ENCODE results near the gene RASSF6.

Gene RASSF6

DNA sequence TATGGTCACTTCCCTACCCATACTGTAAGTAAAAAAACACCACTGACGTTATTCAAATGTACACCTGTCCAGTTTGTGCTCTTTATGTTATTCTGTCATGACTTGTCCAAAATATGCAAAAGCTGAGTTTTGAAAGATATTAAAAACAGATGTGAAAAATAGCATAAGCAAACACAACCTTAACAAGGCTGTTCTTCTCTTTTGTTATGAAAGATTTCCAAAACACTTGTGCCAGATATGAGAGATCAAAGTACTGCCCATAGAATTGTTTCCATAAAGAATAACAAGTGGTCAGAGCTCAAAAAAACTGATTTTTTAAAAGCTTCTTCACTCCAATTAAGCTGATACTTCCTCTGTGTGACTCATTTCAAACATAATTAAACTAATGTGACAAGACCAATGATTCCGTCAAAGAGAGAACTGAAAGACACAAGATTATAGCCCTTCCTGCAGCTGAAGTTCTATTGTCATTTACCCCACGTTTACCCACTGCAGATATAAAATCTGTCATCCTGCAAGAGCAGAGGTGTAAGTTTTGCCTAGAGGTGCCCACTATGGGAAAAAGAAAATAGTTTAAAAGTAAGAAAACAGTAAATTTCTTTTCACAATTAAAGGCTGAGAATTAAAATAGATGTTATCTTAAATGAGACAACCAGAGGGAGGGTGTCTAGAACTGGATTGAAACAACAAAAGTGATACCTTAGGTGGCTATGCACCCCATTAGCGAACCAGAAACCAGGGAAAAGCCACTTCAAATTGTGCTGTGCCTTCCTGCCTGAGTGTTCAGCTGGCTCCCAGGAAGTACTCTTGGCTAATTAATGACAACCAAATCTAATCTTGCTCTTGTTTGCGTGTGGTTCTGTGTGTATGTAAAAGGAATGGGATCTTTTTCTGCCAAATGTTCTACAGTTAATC lies 30.1 kb downstream of the RASSF6 start:
- TF ChIP-seq ZFX (IDR thresholded peaks at IDR 0.05), result no peak
- TF ChIP-seq, protein P1, sequence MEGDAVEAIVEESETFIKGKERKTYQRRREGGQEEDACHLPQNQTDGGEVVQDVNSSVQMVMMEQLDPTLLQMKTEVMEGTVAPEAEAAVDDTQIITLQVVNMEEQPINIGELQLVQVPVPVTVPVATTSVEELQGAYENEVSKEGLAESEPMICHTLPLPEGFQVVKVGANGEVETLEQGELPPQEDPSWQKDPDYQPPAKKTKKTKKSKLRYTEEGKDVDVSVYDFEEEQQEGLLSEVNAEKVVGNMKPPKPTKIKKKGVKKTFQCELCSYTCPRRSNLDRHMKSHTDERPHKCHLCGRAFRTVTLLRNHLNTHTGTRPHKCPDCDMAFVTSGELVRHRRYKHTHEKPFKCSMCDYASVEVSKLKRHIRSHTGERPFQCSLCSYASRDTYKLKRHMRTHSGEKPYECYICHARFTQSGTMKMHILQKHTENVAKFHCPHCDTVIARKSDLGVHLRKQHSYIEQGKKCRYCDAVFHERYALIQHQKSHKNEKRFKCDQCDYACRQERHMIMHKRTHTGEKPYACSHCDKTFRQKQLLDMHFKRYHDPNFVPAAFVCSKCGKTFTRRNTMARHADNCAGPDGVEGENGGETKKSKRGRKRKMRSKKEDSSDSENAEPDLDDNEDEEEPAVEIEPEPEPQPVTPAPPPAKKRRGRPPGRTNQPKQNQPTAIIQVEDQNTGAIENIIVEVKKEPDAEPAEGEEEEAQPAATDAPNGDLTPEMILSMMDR (conservative IDR thresholded peaks at IDR 0.05), result no peak
- no peak overlapping the region for H3K27ac ChIP-seq

DNA sequence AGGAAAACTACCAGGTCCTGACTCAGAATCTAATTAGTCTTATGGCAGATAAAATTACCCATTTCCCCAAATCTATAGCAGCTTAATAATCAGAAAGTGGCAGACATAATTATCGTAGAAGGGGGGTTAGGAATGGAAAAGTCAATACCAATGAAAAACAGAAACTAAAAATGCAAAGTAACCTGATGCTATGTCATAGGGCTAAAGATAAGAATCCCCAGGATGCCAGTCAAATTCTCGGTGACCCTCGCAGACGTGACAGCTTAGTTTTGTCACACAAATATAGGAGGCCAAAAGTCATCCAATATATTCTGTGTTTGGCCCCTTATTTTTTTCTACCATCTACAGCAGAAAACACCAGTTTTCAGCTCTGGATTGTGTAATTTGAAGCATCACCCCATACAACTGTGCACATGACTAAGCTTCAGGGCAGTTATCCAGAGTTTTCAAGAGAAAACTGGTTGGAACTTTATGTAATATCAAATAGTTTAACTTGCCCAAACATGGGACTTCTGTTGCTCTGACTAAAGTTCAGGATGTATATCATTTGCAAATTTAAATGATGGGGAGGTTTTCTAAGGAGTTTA lies 30.9 kb downstream of the RASSF6 start:
- H3K27ac ChIP-seq, result no peak overlapping the region
- TF ChIP-seq, protein P1 (conservative IDR thresholded peaks at IDR 0.05), result no peak
- TF ChIP-seq ZFX (IDR thresholded peaks at IDR 0.05), result no peak

DNA sequence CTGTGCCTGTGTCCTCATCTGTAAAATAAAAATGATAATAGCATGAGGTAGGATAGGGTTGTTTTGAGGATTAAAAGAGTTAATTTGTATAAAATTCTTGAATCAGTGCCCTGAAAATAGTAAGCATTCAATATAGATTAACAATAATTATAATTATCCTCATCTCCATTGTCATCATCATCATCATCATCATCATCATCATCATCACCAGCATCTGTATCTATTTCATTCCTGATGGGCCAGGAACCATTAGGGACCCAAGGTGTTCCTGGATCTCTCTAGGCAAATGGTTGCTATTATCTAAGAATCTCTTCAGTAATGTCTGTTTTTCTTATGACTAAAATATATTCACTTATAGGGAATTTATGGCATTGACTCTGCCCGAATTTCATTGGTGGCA lies 31.6 kb downstream of the RASSF6 start:
- TF ChIP-seq, protein P1 (conservative IDR thresholded peaks at IDR 0.05), result no peak
- TF ChIP-seq ZFX (IDR thresholded peaks at IDR 0.05), result no peak
- H3K27ac ChIP-seq, result no peak overlapping the region

DNA sequence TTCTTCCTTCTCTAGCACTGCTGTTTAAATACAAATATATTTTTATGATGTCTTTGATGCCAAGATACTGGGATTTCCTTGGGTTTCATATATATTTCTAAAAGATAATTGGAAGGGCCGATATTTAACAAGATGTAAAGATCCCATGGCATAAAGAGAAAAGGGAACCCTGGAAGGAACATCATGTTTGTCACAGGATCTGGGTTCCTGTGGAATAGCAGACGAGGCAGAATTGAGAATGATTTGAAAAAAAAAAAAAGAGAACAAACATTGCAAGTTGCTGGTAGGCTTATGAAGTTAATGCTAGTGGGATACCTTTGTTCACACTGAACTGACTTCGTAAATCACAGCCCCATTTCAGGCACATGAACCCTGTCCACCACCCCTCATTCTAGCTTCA lies 33.6 kb downstream of the RASSF6 start:
- H3K27ac ChIP-seq, result no peak overlapping the region
- TF ChIP-seq ZFX (IDR thresholded peaks at IDR 0.05), result no peak
- TF ChIP-seq, protein P1 (conservative IDR thresholded peaks at IDR 0.05), result no peak

DNA sequence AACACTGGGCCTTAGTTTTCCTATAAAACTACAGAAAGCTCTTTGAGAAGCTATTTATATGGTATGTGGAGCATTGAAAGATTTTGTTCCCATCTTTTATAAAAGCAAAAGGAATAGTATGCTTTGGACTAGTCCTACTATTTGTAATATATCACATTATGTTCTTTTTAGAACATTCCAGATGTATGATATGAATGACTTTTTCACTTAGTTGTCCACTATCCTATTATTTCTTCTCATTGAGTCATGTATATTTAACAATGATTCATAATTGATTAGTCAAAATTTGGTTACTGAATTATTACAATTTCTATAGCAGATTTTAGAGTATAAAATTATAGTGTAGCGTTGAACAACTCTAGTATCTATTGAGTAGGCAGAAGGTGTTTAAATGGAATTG lies 34.2 kb downstream of the RASSF6 start:
- H3K27ac ChIP-seq, result no peak overlapping the region
- TF ChIP-seq, protein P1 (conservative IDR thresholded peaks at IDR 0.05), result no peak
- no peak for TF ChIP-seq ZFX (IDR thresholded peaks at IDR 0.05)

DNA sequence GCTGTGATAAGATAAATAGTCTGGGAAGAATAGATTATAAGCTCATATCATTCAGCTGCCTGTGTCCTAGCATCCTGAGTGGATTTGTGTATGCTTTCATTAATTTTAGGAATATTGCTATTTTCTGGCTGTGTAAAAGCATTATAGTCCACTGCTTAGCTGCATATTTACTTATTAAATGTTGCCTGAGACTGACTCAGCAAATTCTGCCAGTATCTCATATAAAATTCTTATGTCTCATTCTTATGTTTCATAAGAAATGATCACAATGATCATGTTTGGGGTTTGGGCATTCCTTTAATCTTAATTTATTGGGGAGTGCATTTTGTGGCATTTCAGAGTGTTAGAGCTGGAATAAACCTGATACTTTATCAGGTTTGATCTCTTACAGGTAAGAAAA lies 34.9 kb downstream of the RASSF6 start:
- H3K27ac ChIP-seq, result no peak overlapping the region
- TF ChIP-seq, protein P1 (conservative IDR thresholded peaks at IDR 0.05), result no peak
- no peak for TF ChIP-seq ZFX (IDR thresholded peaks at IDR 0.05)

DNA sequence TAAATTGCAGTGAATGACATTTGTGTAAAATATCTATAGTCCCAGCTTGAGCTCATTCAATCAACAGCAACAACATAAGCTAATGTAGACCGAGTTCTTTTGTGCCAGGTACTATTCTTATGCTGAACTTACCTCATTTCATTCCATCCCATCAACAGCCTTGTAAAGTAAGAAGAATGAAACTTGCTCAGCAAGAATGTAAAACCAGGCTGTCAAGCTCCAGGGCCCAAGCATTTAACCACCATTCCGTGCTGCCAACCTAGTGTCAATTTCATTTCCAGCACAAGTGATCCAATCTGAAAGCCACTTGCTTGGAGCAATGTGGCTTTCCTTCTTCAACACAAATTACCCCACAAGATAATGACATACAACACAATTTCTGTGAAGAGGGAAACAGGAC lies 36.6 kb downstream of the RASSF6 start:
- no peak for TF ChIP-seq ZFX (IDR thresholded peaks at IDR 0.05)
- TF ChIP-seq, protein P1 (conservative IDR thresholded peaks at IDR 0.05), result no peak
- H3K27ac ChIP-seq, result no peak overlapping the region
